ENCODE measurements around the gene PROP1.
"Not testable (repeated sequence)": the region's sequence is repeated elsewhere in the genome, so short reads cannot be mapped to it uniquely, and the experiment has no call there.

DNA sequence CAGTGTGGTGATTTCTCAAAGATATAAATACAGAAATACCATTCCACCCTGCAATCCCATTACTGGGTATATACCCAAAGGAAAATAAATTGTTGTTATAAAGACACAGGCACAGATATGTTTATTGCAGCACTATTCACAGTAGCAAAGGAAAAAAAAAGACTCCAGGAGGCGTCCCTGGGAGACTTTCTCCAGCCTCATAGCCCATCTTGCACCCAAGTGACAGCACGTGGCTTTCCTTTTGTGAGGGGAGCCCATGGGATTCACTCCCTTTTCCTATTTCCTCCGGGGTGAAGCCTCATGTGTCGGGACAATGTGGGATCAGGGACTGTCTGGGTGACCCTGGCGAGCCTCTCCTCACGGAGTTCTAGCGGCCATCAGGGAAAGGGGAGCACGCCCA is 18.4 kb downstream of the PROP1 start:
- TF ChIP-seq, protein P1, sequence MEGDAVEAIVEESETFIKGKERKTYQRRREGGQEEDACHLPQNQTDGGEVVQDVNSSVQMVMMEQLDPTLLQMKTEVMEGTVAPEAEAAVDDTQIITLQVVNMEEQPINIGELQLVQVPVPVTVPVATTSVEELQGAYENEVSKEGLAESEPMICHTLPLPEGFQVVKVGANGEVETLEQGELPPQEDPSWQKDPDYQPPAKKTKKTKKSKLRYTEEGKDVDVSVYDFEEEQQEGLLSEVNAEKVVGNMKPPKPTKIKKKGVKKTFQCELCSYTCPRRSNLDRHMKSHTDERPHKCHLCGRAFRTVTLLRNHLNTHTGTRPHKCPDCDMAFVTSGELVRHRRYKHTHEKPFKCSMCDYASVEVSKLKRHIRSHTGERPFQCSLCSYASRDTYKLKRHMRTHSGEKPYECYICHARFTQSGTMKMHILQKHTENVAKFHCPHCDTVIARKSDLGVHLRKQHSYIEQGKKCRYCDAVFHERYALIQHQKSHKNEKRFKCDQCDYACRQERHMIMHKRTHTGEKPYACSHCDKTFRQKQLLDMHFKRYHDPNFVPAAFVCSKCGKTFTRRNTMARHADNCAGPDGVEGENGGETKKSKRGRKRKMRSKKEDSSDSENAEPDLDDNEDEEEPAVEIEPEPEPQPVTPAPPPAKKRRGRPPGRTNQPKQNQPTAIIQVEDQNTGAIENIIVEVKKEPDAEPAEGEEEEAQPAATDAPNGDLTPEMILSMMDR (IDR thresholded peaks at IDR 0.05 in 8 of 11, conservative IDR thresholded peaks at IDR 0.05 in 3 of 11): not testable (repeated sequence)
- TF ChIP-seq POLR2AphosphoS5, POLR2A (IDR thresholded peaks at IDR 0.05): not testable (repeated sequence)
